GM18868 (cell line): ENCODE data around the gene SLC2A3.
"Not testable (repeated sequence)": the region's sequence is repeated elsewhere in the genome, so short reads cannot be mapped to it uniquely, and the experiment has no call there.

ENCODE experiments used
- ATAC-seq: cut with Tn5 transposase; IDR thresholded peaks from one replicate; pipeline ENCODE4 v1.9.1; 2021; ENCODE audit warnings: mild to moderate bottlenecking, moderate library complexity; ENCODE audit not compliant: unreplicated experiment

SLC2A3 gene

DNA sequence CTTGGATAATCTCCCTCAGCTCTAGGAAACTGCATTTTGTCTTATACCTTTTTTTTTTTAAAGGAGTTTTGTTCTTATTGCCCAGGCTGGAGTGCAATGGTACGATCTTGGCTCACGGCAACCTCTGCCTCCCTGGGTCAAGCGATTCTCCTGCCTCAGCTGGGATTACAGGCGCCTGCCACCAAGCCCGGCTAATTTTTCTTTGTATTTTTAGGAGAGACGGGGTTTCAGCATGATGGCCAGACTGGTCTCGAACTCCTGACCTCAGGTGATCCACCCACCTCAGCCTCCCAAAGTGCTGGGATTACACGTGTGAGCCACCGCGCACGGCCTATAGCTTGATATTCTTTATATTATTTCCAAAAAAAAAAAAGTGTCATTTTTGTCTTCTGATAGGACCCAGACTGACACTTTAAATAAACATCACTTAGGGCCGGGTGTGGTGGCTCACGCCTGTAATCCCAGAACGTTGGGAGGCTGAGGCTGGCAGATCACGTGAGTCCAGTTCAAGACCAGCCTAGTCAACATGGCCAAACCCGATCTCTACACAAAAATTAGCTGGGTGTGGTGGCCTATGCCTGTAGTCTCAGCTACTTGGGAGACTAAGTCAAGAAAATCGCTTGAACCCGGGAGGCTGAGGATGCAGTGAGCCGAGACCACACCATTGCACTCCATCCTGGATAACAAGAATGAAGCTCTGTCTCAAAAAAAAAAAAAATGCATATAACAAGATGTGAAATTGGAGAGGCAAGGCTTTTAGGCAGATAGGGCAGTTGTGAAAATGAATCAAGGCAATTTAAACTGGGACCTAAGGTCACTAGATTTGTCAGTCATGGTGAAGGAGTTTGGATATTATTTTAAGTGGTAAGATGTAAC is 18.4 kb downstream of the SLC2A3 start:
- no peak for ATAC-seq

GRCh38 chr12:7916936-7917335 is 19.1 kb downstream of the SLC2A3 start:
- ATAC-seq, result no peak

DNA sequence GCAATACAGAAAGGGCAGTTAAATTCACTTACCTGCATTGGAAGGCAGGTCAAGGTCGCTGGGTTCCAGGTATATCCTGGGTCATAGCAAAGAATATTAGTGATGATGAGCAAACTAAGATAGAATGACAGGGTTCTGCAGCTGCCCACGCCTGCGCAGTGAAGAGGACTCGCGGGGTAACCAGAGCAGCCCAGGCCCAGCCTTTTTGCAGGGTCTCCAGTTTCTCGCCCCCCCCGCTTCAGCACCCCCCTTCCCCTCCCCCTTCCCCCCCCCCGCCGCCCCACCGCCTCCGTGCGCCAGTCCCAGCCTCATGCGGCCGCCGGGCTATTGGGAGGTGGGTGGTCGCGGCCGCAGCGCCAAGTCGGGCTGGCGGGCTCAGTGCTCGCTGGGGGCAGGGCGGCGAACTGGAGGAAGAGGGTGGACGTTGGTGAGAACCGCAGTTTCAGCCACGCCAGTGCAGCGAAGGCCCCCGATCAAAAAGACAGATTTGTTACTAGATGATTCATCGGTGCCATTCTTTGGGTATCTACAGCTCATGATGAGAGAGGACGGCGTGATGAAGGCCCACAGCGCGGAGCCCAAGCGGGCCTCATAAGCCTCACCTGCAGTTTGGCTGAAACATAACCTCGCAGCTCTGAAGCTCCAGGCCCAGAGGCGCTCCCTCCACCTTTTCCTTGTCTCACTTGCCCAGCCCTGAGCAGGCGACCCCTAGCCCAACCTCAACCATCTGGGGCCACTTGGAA is 20.2 kb downstream of the SLC2A3 start:
- ATAC-seq, result no peak

DNA sequence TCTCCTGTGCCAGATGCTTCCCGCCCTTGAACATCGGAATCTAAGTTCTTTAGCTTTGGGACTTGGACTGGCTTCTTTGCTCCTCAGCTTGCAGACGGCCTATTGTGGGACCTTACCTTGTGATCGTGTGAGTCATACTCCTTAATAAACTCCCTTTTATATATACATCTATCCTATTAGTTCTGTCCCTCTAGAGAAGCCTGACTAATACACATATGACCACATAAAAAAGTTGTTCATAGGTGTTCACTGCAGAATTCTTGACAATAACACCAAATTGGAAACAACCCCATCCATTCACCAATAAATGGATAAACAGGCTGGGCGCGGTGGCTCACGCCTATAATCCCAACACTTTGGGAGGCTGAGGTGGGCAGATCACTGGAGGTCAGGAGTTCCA is 25.9 kb downstream of the SLC2A3 start:
- not testable (repeated sequence) for ATAC-seq

- ATAC-seq, result no peak
Observed at GRCh38 chr12:7907009-7907408, 29.0 kb downstream of the SLC2A3 start.

DNA sequence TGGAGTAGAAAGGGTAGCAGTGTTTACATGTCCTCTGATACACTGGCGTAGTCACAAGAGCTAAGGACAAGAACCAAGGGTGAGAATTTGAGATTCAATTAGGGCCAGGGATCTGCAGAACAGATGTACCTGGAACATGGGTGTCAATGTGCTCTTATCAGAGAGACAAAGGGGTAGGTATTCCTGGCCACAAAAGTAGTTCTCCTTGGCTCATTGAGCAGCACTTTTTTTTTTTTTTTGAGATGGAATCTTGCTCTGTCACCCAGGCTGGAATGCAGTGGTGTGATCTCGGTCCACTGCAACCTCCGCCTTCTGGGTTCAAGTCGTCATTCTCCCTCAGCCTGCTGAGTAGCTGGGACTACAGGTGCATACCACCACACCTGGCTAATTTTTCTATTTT is 29.7 kb downstream of the SLC2A3 start:
- ATAC-seq, result not testable (repeated sequence)

GRCh38 chr12:7905600-7906125 is 30.3 kb downstream of the SLC2A3 start:
- not testable (repeated sequence) for ATAC-seq

- no peak for ATAC-seq
Observed at GRCh38 chr12:7905071-7905470, 30.9 kb downstream of the SLC2A3 start.

DNA sequence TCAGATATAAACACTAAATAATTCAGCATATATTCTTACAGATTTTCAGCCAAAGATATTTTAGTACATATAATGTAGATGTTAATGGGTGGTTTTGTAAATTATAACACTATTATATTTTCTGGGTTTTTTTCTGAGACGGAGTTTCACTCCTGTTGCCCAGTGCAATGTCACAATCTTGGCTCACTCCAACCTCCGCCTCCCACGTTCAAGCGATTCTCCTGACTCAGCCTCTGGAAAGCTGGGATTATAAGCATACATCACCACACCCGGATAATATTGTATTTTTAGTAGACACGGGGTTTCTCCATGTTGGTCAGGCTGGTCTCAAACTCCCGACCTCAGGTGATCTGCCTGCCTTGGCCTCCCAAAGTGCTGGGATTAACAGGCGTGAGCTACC is 33.6 kb downstream of the SLC2A3 start:
- ATAC-seq, result not testable (repeated sequence)

DNA sequence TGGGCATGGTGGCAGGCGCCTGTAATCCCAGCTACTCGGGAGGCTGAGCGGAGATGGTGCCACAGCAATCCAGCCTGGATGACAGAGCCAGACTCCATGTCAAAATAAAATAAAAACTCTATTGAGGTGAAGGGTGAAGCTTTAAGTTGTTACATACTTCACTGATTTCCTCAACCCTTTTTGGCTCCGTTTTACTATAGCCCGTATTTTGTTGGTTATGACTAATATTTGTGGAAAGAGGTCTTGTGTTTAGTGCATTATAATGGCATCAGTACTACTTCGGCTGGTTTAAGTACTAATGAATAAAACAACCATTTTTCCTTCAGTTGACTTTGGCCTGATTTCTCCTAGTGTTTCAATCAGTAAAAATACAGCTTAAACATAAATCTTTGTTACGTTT is 36.2 kb downstream of the SLC2A3 start:
- ATAC-seq, result no peak

DNA sequence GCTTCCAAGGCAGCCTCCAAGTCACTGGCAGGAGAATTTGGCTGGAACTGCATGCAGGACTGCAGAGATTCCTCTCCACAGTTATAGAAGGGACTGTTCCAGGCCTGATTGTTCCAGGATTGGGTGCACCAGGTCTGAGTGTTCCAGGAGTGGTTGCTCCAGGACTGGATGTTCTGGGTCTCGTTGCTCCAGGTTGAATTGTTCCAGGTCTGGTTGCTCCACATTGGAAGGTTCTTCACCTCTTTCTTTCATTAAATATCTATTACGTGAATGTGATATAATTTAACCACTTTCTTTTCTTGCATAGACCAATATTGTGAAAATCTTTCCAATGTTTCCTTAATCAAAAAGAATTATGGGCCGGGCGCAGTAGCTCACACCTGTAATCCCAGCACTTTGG is 39.3 kb downstream of the SLC2A3 start:
- ATAC-seq, result not testable (repeated sequence)

- no peak for ATAC-seq
Observed at GRCh38 chr12:7892186-7892980, 43.6 kb downstream of the SLC2A3 start.

GRCh38 chr12:7884689-7885088 is 51.3 kb downstream of the SLC2A3 start:
- ATAC-seq, result no peak

GRCh38 chr12:7881736-7882120 is 54.3 kb downstream of the SLC2A3 start:
- not testable (repeated sequence) for ATAC-seq

DNA sequence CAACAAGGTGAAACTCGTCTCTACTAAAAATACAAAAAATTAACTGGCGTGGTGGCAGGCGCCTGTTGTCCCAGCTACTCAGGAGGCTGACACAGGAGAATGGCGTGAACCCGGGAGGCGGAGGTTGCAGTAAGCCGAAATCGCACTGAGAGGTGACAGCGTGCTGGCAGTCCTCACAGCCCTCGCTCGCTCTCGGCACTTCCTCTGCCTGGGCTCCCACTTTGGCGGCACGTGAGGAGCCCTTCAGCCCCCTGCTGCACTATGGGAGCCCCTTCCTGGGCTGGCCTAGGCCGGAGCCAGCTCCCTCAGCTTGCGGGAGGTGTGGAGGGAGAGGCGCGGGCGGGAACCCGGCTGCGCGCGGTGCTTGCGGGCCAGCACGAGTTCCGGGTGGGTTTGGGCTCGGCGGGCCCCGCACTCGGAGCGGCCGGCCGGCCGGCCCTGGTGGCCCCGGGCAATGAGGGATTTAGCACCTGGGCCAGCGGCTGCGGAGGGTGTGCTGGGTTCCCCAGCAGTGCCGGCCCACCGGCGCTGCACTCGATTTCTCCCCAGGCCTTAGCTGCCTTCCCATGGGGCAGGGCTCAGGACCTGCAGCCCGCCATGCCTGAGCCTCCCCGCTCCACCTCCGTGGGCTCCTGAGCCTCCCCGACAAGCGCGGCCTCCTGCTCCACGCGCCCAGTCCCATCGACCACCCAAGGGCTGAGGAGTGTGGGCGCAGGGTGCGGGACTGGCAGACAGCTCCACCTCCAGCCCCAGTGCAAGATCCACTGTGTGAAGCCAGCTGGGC is 54.8 kb downstream of the SLC2A3 start:
- not testable (repeated sequence) for ATAC-seq

GRCh38 chr12:7879246-7879645 is 56.7 kb downstream of the SLC2A3 start:
- no peak for ATAC-seq

DNA sequence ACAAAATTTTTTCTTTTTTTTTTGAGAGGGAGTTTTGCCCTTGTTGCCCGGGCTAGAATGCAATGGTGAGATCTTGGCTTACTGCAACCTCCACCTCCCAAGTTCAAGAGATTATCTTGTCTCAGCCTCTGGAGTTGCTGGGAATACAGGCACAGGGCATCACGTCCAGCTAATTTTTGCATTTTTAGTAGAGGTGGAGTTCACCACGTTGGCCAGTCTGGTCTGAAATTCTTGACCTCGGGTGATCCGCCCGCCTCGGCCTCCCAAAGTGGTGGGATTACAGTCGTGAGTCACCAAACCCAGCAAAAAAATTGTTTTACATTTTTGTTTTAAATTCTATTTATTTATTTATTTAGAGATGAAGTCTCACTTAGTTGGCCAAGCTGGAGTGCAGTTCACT is 58.6 kb downstream of the SLC2A3 start:
- no peak for ATAC-seq

- no peak for ATAC-seq
Observed at GRCh38 chr12:7872566-7873319, 63.2 kb downstream of the SLC2A3 start, which contains the start of gene SLC2A14. TSS of gene SLC2A14 (minus strand) at chr12:7872915. CDS start at chr12:7869880, 3,035 bp downstream.

GRCh38 chr12:7870335-7870734 is 65.7 kb downstream of the SLC2A3 start:
- ATAC-seq, result no peak
